Bronchial epithelial cell (primary cell): ENCODE measurements around the gene ACTMAP. TPM values are rescaled to one million over a fixed set of nuclear protein-coding genes. Genes with fewer than 3 reads are reported as not detected.

Experiments
- DNase-seq: peaks from one replicate; pipeline ENCODE4 v3.0.0-alpha.2; 2010; ENCODE audit warnings: low read depth
- FAIRE-seq: peaks from 2 replicates; lab custom pipeline; 2011; peaks lifted over from hg19 to GRCh38; lab: Jason Lieb, UNC
- H3K27me3 ChIP-seq: 2 replicates; pipeline ENCODE4 v1.5.1; 2011; ENCODE audit warnings: low read length; ENCODE audit not compliant: control insufficient read depth, insufficient read depth
- H3K36me3 ChIP-seq: 2 replicates; pipeline ENCODE4 v1.5.1; 2011; ENCODE audit warnings: low read length; ENCODE audit not compliant: control insufficient read depth, insufficient read depth
- H3K4me3 ChIP-seq: 2 replicates; pipeline ENCODE4 v1.5.1; 2011; ENCODE audit warnings: mild to moderate bottlenecking, low read depth, low read length, control low read depth
- CTCF ChIP-seq: IDR thresholded peaks from 2 replicates; pipeline ENCODE4 v1.5.1; 2011; ENCODE audit warnings: mild to moderate bottlenecking, moderate library complexity, low read length, control low read depth, inconsistent platforms; ENCODE audit not compliant: insufficient read depth, severe bottlenecking
- total RNA-seq: library from RNA; depleted of rRNA; stranded (reverse); fragments of >200 nt; gene quantifications from 2 replicates; pipeline ENCODE4 v1.2.1, GENCODE V29; 2014

ACTMAP gene
- total RNA-seq, 1 donor from 2014 or later: 0.26 TPM

GRCh38 chr19:40752257-40752781, 2.0 kb upstream of the ACTMAP start:
- peaks cover 2% of the 10 kb centered on the region for H3K36me3 ChIP-seq
- TF ChIP-seq CTCF: no peak
- no peaks in the 10 kb centered on the region for H3K27me3 ChIP-seq
- peak overlapping the region; percentile 52 for H3K4me3 ChIP-seq
- DNase-seq: no peak
- no peak for FAIRE-seq

GRCh38 chr19:40750874-40751537, 729 bp upstream of the ACTMAP start, which contains the start of gene SNRPA:
Gene SNRPA, plus strand, starts transcription at chr19:40751203. Its CDS starts 206 bp downstream, at chr19:40751409.
- DNase-seq (peak; percentile 94), FAIRE-seq (no peak)
- Histone ChIP-seq H3K27me3 (no peaks in the 10 kb centered on the region), H3K36me3 (peaks cover 2% of the 10 kb centered on the region), H3K4me3 (peak within 1 kb of the TSS; percentile 56)
- TF ChIP-seq CTCF: no peak

- no peak for TF ChIP-seq CTCF
- Histone ChIP-seq H3K27me3 (no peaks in the 10 kb centered on the region), H3K36me3 (no peaks in the 10 kb centered on the region), H3K4me3 (no peak overlapping the region)
- no peak for FAIRE-seq
- DNase-seq: no peak
These were observed 2.7 kb downstream of the ACTMAP start for GRCh38 chr19:40747536-40747935.

GRCh38 chr19:40745402-40745780, 4.9 kb downstream of the ACTMAP start:
- H3K27me3 ChIP-seq: no peaks in the 10 kb centered on the region
- H3K4me3 ChIP-seq: no peak overlapping the region
- FAIRE-seq (no peak), DNase-seq (no peak)
- no peaks in the 10 kb centered on the region for H3K36me3 ChIP-seq
- TF ChIP-seq CTCF: no peak

GRCh38 chr19:40744554-40745401, 5.5 kb downstream of the ACTMAP start:
- Histone ChIP-seq H3K4me3 (no peak overlapping the region), H3K36me3 (peaks cover 2% of the 10 kb centered on the region), H3K27me3 (no peaks in the 10 kb centered on the region)
- TF ChIP-seq CTCF: peak; percentile 11
- FAIRE-seq (no peak), DNase-seq (no peak)
